Gastroesophageal sphincter (tissue), 3 donors: ENCODE data around the gene MEFV.
"Not testable (repeated sequence)": the region's sequence is repeated elsewhere in the genome, so short reads cannot be mapped to it uniquely, and the experiment has no call there.

ENCODE experiments used
- POLR2A ChIP-seq, 2 donors: fragments of 450-650 bp; IDR thresholded peaks; one replicate each; pipeline ENCODE4 v1.6.1; 2017; ENCODE audit warnings: antibody characterized with exemption in 2 of 2, mild to moderate bottlenecking in 2 of 2, moderate library complexity in 1 of 2
- POLR2AphosphoS5 ChIP-seq: sonication (generic); formaldehyde crosslinking; IDR thresholded peaks from one replicate; pipeline ENCODE4 v1.6.1; 2017; ENCODE audit warnings: antibody characterized with exemption
- TF ChIP-seq, protein P1 (sequence below), 4 experiments: fragments of 200-600 bp in 2 of 4; fragments of 450-650 bp in 2 of 4; sonication (generic) in 1 of 4; IDR thresholded peaks; one replicate each; pipeline ENCODE4 v1.5.1; 2017 to 2019; ENCODE audit warnings: antibody characterized with exemption in 4 of 4, mild to moderate bottlenecking in 2 of 4, moderate library complexity in 2 of 4

GRCh38 chr16:3205939-3206338 lies 50.5 kb downstream of the MEFV start:
- TF ChIP-seq POLR2A (IDR thresholded peaks at IDR 0.05); POLR2AphosphoS5: not testable (repeated sequence)
- TF ChIP-seq, protein P1, sequence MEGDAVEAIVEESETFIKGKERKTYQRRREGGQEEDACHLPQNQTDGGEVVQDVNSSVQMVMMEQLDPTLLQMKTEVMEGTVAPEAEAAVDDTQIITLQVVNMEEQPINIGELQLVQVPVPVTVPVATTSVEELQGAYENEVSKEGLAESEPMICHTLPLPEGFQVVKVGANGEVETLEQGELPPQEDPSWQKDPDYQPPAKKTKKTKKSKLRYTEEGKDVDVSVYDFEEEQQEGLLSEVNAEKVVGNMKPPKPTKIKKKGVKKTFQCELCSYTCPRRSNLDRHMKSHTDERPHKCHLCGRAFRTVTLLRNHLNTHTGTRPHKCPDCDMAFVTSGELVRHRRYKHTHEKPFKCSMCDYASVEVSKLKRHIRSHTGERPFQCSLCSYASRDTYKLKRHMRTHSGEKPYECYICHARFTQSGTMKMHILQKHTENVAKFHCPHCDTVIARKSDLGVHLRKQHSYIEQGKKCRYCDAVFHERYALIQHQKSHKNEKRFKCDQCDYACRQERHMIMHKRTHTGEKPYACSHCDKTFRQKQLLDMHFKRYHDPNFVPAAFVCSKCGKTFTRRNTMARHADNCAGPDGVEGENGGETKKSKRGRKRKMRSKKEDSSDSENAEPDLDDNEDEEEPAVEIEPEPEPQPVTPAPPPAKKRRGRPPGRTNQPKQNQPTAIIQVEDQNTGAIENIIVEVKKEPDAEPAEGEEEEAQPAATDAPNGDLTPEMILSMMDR (IDR thresholded peaks at IDR 0.05) = not testable (repeated sequence)
